GM13976 (cell line): Measurements from ENCODE around the gene LRRC14B.
"Not testable (repeated sequence)": the region's sequence is repeated elsewhere in the genome, so short reads cannot be mapped to it uniquely, and the experiment has no call there.

Experiments
- DNase-seq: peaks from one replicate; pipeline ENCODE4 v3.0.0; 2012; ENCODE audit warnings: low spot score
- in situ Hi-C: fragments of 300-500 bp; cut with MboI; formaldehyde crosslinking; loops from one replicate; pipeline ENCODE4 v1.12.0; 2022; ENCODE audit warnings: low sequenced_read_pairs, mixed read lengths, inconsistent platforms; ENCODE audit not compliant: unreplicated experiment
- TF ChIP-seq, protein P1 (sequence below): IDR thresholded peaks from 2 replicates; pipeline ENCODE4 v1.5.1; 2012; ENCODE audit warnings: borderline replicate concordance, mild to moderate bottlenecking; ENCODE audit not compliant: insufficient read depth; ENCODE audit errors: extremely low read depth, missing control alignments, control extremely low read depth

LRRC14B gene

DNA sequence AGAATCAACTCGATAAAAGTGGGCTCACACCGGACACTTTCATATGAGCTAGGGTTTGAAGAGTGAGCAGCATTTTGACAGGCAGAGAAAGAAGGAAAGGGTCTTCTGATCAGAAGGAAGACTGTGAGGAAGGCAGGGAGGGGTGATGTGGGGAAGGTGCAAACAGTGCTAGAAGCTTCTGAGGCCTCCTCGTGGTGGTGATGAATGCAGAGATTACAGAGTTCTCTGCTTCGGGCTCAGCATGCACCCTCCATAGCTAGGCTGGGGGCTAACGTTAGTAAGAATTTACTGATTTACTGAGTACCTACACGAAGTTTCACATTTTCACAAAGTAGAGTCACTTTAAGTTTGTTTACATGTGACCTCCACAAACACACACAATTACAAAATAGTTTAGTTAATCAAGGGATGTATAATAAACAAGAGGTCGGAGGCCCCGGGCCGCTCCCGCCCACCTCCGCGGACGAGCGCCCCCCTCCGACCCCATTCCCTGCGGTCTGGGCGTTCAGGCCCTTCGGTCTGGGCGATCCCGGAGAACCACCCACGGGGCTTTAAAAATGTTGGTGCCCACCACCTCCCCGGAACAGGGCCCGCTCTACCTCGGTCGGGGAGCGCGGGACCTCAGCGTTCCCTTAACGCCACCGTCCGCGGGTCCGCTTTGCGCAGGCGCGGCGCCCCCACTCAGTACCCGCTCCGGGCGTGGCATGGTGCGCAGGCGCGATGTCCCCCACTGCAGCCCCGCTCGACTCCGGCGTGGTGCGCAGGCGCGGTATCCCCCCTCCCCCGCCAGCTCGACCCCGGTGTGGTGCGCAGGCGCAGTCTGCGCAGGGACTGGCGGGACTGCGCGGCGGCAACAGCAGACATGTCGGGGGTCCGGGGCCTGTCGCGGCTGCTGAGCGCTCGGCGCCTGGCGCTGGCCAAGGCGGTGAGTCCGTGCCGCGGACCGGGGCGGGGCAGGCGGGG lies 26.5 kb downstream of the LRRC14B start, which contains the start of the genes CCDC127 and SDHA:
Gene CCDC127, minus strand, starts transcription at position 660 of the 963 bp plus-strand sequence. CDS start 1,304 bp downstream, outside the sequence.
Gene SDHA, plus strand, starts transcription at position 827 of the 963 bp plus-strand sequence. Its CDS starts 36 bp downstream, at position 863.
- TF ChIP-seq, protein P1, sequence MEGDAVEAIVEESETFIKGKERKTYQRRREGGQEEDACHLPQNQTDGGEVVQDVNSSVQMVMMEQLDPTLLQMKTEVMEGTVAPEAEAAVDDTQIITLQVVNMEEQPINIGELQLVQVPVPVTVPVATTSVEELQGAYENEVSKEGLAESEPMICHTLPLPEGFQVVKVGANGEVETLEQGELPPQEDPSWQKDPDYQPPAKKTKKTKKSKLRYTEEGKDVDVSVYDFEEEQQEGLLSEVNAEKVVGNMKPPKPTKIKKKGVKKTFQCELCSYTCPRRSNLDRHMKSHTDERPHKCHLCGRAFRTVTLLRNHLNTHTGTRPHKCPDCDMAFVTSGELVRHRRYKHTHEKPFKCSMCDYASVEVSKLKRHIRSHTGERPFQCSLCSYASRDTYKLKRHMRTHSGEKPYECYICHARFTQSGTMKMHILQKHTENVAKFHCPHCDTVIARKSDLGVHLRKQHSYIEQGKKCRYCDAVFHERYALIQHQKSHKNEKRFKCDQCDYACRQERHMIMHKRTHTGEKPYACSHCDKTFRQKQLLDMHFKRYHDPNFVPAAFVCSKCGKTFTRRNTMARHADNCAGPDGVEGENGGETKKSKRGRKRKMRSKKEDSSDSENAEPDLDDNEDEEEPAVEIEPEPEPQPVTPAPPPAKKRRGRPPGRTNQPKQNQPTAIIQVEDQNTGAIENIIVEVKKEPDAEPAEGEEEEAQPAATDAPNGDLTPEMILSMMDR, result peak; percentile 25
- peak; percentile 100 for DNase-seq
- in situ Hi-C loops, result not testable (repeated sequence)

DNA sequence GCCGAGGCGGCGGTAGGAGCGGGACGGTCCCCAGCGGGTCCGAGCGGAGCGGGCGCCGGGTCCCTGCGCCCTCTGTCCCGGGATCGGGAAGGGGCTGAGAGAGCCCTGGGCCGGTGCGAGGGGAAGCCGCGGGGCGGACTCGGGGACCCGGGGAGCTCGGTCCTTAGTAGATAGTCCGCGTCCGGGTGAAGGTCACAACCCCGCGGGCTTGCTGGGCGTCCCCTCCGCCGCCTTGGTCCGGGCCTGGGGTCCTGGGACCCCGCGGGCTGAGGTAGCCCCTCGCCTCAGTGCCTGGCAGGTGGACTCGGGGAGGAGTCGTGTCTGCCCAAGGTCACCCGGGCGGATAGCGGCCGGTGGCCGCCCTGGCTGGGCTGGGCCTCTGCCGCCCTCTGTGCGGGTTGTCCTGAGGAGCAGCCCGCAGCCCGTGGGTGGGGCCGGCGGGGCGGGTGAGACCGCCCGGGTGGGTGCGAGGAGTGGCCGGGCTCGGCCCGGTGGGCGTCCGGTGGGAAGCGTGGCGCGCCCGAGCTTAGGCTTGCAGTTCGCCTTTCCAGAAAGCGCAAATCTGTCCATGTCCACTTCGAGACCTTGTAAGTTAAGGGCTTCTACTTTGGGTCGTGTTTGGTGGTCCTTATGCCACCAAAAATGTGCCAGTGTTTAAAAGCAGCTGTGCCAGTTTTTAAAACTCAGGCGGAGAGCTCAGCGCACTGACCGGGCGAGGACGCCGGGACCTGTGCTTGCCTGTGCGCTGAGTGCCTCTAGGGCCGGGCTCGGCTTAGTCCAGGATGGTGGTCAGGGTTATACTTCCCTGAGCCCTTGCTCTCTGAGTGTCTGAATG lies 27.4 kb downstream of the LRRC14B start:
- peak; percentile 26 for DNase-seq
- in situ Hi-C loops, result no loop called here
- TF ChIP-seq, protein P1, result no peak

DNA sequence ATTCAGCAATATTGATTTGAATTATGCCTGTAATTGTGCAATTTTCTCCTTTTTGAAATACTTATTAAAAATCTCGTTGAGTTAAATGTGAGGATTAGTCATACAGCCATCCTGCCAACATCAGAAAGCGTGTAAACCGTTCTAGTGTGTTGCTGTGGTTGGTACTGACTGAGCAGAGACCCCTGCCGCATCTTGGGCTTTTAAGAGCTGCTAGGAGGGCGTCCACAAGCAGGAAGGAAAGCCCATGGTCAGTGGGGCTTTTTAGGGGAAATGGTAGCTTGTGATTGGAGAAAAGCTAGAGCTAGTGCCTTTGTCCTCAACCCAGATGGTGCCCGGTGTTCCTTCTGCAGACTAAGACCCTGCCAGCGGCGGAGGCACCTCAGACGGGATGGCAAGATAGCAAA lies 28.2 kb downstream of the LRRC14B start:
- DNase-seq, result peak; percentile 17
- TF ChIP-seq, protein P1, result no peak
- in situ Hi-C loops, result no loop called here

DNA sequence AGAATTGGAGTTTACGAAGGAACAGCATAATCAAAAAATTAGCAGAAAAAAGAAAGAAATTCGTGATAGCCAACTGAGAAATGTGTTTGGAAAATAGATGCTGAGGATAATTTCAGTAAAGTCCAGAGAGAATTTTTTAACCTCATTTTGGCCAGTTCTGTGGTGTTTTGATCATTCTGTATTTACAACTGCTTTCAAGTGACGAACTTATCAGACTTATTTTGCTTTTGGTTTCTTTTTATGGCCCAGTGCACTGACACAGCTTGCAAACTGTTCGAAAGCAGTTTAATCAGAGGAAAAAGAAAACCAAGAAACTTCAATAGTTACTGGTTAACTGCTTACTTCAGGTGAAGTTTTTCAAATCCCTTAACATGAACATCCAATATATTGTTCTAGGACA lies 28.7 kb downstream of the LRRC14B start:
- TF ChIP-seq, protein P1, result no peak
- in situ Hi-C loops, result no loop called here
- DNase-seq, result peak; percentile 55

DNA sequence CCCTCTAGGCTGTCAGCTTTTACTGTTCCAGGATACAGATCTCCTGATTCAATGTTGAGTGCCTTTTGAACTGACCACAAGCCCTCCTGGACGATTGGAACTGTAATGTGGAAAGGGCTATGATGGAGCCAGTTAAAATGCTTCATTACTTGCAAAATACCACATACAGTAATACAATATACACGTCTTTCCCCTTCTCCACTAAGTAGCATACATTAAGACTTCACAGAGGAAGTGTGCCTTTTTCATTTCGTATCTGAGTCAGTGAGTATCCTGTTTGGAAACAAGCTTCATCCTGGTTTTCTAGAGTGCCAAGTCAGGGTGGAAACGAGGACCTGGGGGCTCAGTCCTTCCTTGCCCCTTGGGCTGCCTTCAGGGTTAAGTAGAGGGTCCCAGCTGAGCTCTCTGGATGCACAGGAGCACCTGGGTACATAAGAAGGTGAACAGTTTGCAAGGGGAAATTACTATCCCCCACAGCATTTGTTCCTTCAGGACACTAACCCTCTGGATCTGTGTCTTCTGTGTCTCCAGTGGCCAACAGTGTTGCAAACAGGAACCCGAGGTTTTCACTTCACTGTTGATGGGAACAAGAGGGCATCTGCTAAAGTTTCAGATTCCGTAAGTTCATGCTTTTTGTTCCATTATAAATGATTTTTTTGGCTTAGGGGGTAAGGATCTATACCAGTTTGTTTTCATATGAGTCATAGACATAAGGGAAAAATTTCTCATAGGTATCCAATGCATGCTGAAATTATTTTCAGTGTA lies 31.8 kb downstream of the LRRC14B start:
- DNase-seq, in situ Hi-C loops: not testable (repeated sequence)

DNA sequence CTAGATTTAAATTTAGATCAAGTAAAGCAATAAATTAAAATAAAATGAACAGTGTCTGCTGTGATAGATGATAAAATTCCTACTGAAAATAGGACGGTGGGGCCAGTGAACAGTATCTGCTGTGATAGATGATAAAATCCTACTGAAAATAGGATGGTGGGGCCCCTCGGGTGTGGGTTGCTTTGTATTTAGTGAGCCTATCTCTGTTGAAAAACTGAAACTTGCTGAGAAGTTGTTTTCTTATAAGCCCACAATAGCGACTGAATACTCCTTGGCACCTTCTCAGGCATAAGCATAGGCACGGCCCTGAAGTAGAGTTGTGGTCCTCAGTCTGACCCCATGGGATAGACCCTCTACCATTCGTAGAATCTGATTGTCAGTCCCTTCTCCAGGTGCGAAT lies 32.5 kb downstream of the LRRC14B start:
- in situ Hi-C loops, result no loop called here
- TF ChIP-seq, protein P1, result no peak
- no peak for DNase-seq
